Left ventricle myocardium inferior (tissue), 1 donor: ENCODE results near the gene CDH12. TPM values are rescaled to one million over a fixed set of nuclear protein-coding genes. Genes with fewer than 3 reads are reported as not detected.

ENCODE experiments used
- DNase-seq: peaks from one replicate; pipeline ENCODE4 v3.0.0-alpha.2; 2020
- H3K27ac ChIP-seq: fragments of 200-600 bp; replicated peaks from 2 replicates; pipeline ENCODE4 v1.8.0; 2021
- H3K27me3 ChIP-seq: fragments of 200-600 bp; 2 replicates; pipeline ENCODE4 v1.8.0; 2021; ENCODE audit warnings: low read depth
- H3K36me3 ChIP-seq: fragments of 200-600 bp; 2 replicates; pipeline ENCODE4 v1.8.0; 2021
- H3K4me1 ChIP-seq: fragments of 200-600 bp; 2 replicates; pipeline ENCODE4 v1.8.0; 2021
- H3K4me3 ChIP-seq: fragments of 200-600 bp; 2 replicates; pipeline ENCODE4 v1.8.0; 2021; ENCODE audit warnings: mild to moderate bottlenecking, moderate library complexity
- H3K9me3 ChIP-seq: fragments of 200-600 bp; replicated peaks from 2 replicates; pipeline ENCODE4 v1.8.0; 2021
- intact Hi-C: fragments of 100-400 bp; cut with micrococcal nuclease; formaldehyde crosslinking; loops from one replicate; pipeline ENCODE4 v1.11.0; 2022
- total RNA-seq: library from RNA; stranded (reverse); fragmentation: NEBNext Ultra II Directional; extraction: Animal tissue kit (Norgen Biotek cat#: 25700); gene quantifications from one replicate; pipeline ENCODE4 v1.2.1, GENCODE V29; 2021
- TF ChIP-seq, protein P1 (sequence below): fragments of 200-600 bp; IDR thresholded peaks from 2 replicates; pipeline ENCODE4 v1.8.0; 2021; ENCODE audit warnings: antibody characterized with exemption, mild to moderate bottlenecking, borderline replicate concordance
- donor health status: DM: no; HTN: yes; CAD: no; lungs with severe emphysema.

The CDH12 gene
- total RNA-seq, 1 donor from 2014 or later = not detected

GRCh38 chr5:21765406-21765805, 1087.7 kb downstream of the CDH12 start:
- Histone ChIP-seq H3K27me3 (no peaks in the 10 kb centered on the region), H3K4me1 (no peaks in the 10 kb centered on the region), H3K36me3 (no peaks in the 10 kb centered on the region), H3K4me3 (no peak overlapping the region), H3K27ac (no peak overlapping the region), H3K9me3 (no peaks in the 10 kb centered on the region)
- DNase-seq = no peak
- intact Hi-C loops = no loop called here
- TF ChIP-seq, protein P1, sequence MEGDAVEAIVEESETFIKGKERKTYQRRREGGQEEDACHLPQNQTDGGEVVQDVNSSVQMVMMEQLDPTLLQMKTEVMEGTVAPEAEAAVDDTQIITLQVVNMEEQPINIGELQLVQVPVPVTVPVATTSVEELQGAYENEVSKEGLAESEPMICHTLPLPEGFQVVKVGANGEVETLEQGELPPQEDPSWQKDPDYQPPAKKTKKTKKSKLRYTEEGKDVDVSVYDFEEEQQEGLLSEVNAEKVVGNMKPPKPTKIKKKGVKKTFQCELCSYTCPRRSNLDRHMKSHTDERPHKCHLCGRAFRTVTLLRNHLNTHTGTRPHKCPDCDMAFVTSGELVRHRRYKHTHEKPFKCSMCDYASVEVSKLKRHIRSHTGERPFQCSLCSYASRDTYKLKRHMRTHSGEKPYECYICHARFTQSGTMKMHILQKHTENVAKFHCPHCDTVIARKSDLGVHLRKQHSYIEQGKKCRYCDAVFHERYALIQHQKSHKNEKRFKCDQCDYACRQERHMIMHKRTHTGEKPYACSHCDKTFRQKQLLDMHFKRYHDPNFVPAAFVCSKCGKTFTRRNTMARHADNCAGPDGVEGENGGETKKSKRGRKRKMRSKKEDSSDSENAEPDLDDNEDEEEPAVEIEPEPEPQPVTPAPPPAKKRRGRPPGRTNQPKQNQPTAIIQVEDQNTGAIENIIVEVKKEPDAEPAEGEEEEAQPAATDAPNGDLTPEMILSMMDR = no peak

- intact Hi-C loops = no loop called here
- TF ChIP-seq, protein P1 = no peak
- Histone ChIP-seq H3K27ac (no peak overlapping the region), H3K4me1 (no peaks in the 10 kb centered on the region), H3K9me3 (no peaks in the 10 kb centered on the region), H3K36me3 (no peaks in the 10 kb centered on the region), H3K4me3 (no peak overlapping the region), H3K27me3 (no peaks in the 10 kb centered on the region)
- no peak for DNase-seq
These were observed 1114.0 kb downstream of the CDH12 start for GRCh38 chr5:21739096-21739495.

DNA sequence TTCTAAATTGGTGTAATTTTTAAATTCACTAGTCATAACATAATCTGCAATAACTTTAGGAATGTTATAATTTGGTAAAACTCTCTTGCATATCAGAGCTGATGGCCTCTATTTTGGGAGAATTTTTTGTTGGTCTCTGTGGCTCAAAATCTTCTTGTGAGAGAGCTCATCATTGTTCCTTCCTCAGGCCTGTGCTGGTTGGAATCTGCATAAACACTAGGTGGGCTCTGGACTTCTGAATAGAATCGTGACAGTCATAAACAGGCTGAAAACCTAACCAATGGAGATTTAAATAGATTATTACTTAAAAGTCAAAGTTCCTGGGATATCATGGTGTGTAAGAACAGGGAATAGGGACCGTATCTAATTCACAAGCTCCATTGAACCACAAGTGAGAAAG, 1129.6 kb downstream of the CDH12 start:
- H3K4me1 ChIP-seq = no peaks in the 10 kb centered on the region
- H3K9me3 ChIP-seq = no peaks in the 10 kb centered on the region
- DNase-seq = no peak
- H3K4me3 ChIP-seq = no peak overlapping the region
- H3K27ac ChIP-seq = no peak overlapping the region
- no peaks in the 10 kb centered on the region for H3K36me3 ChIP-seq
- H3K27me3 ChIP-seq = no peaks in the 10 kb centered on the region
- TF ChIP-seq, protein P1 = no peak
- intact Hi-C loops = no loop called here

DNA sequence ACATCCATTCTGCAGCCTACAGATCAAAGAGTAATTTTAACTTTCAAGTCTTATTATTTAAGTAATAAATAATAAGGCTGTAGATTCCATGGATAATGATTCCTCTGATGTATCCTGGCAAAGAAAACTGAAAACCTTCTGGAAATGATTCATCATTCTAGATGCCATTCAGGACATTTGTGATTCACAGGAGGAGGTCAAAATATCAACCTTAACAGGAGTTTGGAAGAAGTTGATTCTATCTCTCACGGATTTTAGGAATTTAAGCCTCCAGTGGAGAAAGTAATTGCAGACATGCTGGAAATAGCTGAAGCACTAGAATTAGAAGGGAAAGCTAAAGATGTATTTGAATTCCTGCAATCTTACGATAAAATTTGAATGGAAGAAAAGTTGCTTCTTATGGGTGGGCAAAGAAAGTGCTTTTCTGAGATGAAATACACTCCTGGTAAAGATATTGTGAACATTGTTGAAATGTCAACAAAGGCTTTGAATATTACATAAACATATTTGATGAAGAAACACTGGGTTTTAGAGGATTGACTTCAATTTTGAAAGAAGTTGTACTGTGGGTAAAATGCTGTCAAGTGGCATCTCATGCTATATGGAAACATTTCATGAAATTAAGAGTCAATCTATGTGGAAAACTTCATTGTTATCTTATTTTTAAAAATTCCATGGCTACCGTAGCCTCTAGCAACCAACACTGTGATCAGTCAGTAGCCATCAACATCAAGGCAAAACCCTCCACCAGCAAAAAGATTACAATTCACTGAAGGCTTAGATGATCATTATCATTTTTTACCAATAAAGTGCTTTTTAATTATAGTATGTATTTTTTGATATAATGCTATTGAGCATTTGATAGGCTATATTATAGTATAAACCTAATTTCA, 1141.0 kb downstream of the CDH12 start:
- Histone ChIP-seq H3K4me3 (no peak overlapping the region), H3K9me3 (peaks cover 3% of the 10 kb centered on the region), H3K4me1 (no peaks in the 10 kb centered on the region), H3K27me3 (no peaks in the 10 kb centered on the region), H3K36me3 (no peaks in the 10 kb centered on the region), H3K27ac (no peak overlapping the region)
- DNase-seq = no peak
- intact Hi-C loops = no loop called here
- TF ChIP-seq, protein P1 = no peak

DNA sequence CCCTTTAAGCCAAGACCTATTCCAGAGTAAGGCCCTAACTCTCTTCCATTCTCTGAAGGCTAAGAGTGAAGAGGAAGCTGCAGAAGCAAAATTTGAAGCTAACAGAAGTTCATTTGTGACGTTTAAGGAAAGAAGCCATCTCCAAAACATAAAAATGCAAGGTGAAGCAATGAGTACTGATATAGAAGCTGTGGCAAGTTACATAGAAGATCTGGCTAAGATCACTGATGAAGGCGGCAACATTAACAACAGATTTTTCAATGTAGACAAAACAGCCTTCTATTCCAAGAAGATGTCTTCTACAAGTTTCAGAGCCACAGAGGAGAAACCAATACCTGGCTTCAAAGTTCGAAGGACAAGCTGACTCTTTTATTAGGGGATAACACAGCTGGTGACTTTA, 1143.4 kb downstream of the CDH12 start:
- H3K27ac ChIP-seq = no peak overlapping the region
- intact Hi-C loops = no loop called here
- no peaks in the 10 kb centered on the region for H3K4me1 ChIP-seq
- H3K36me3 ChIP-seq = no peaks in the 10 kb centered on the region
- no peaks in the 10 kb centered on the region for H3K9me3 ChIP-seq
- no peaks in the 10 kb centered on the region for H3K27me3 ChIP-seq
- TF ChIP-seq, protein P1 = no peak
- no peak for DNase-seq
- H3K4me3 ChIP-seq = no peak overlapping the region
